Right renal cortex interstitium (tissue), 3 donors: Measurements from ENCODE around the gene CAP2. TPM values are rescaled to one million over a fixed set of nuclear protein-coding genes. Genes with fewer than 3 reads are reported as not detected.

Experiments
- DNase-seq, 3 donors: peaks; one replicate each; pipeline ENCODE4 v3.0.0-alpha.2; 2013; ENCODE audit warnings: low read depth in 3 of 3, low spot score in 2 of 3
- polyA plus RNA-seq, 3 donors: library from polyadenylated mRNA; unstranded; fragments of 120-200 nt; gene quantifications; one replicate each; pipeline ENCODE4 v1.2.1, GENCODE V29; 2013; ENCODE audit not compliant: insufficient read length in 3 of 3

CAP2 gene
- polyA plus RNA-seq, 3 donors: 13.0 to 15.8 (median 13.3) TPM

DNA sequence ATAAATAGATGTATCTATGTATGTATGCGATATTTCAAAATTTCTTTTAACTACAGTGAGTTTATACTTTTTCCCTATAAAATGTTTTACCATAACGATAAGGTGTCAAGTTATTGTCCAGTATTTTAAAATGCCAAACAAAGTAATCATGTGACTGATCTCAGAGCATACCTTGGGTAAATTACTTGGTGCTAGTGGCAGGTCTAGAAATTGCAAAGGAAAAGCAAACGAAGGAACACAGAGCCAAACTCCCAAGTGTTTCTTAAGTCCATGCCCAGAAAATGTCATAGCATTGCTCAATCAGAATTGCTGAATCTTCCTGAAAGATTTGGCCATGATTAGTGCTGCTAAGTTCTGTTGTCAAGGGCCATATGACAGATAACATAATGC, 77.5 kb downstream of the CAP2 start:
- no peak for DNase-seq

DNA sequence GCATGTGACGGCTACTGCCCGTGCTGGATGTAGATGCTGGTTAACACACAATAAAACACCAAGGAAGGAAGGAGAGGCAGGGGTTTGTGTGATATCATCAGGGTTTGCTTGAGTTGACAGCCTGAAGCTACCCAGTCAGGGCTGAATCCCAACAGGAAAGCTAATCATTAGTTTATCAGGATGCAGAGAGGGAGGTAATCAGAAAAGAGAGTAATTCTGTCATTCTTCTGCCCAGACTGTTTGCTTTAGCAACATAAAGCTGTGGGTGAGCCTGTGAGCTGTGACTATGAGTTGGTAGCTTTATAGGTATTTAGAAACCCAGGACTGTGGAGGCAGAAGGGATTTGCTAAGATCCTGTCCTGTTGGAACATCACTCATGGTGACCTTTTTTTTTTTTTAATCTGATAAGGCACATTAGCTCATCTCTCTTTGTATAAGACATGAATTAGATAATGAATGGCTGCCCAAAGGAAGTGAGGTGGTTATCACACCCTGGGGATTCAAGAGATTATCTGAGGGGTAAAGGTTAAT, 79.3 kb downstream of the CAP2 start:
- no peak for DNase-seq

DNA sequence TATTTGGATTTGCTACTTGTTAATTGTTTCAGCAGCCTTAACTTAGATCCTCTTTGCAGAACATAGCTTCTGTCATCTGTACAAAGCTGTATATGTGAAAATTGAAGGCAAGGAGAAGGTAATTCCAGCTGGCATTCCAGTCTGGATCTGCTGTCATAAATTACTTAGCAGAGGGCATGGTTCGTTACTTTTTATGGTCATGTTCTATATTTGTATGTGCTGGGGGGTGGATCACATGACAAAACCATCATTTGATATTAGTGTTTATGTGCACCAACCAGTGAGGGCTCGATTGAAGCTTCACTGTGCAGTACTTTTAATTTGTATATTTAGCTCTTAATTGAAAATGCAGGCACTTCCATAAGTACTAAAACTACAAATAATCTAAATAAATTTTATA, 80.2 kb downstream of the CAP2 start:
- peak in 1 of 3 donors; percentile 42 for DNase-seq

DNA sequence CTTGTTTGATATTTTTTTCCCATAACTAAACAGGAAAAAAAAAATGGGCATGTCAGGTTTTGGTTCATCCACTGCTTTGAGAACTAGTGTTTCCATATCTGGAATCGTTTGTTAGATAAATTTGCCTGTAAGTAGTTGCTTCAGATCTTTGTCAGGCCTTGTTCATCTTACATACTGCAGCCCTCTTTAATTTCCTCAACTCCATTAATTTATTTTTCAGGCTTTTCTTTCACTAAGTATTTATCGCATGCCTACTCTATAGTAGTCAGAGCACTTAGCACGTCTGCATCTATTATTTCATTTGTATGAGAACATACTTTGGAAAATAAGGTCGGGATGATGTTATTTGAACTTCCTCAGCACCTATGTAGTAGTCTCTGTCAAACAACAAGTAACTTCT, 80.9 kb downstream of the CAP2 start:
- no peak for DNase-seq

DNA sequence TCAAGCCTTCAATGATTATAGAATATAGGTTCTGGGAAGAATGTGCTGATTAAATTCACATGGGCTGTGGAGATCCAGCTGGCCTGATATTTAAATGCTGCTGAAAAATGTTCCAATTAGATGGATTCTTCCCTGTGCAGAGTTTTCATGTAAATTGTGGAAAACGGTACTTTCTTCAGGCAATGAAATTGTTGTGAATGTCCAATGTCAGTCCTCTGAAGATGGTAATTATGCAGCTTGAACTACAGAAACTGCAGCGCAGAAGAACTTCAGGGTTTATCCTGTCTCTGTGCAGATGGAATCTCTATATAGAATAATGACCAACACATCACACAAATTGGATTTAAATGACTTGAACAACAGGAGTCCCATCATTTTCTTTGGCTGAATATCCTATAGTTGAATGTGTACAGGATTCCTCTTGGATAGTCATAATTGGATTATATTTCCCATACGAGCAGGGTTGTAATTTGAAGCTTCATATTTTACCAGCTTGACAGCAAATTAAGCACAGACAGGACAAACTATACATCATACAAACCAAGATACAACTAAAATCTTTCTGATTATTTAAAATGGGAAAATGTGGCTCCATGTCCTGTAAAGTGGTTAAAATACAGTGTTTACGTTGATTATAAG, 82.3 kb downstream of the CAP2 start:
- DNase-seq: no peak

DNA sequence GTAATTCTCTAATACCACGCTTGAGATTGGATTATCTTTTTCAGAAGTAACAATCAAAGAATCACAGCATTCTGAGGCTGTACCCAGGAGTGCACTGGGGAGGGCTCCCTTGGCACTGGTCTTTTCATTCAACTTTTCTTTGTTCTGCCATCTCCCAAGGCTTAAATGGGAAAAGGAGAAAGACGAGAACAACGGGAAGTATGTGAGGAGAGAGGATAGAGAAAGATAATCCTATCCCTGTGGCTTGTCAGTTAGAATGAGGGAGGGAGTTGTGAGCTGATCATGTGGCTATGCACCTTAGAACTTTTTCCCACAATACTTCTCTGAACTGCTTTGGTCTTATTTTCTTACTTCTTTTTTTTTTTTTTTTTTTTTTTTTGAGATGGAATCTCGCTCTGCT, 83.1 kb downstream of the CAP2 start:
- DNase-seq: no peak

DNA sequence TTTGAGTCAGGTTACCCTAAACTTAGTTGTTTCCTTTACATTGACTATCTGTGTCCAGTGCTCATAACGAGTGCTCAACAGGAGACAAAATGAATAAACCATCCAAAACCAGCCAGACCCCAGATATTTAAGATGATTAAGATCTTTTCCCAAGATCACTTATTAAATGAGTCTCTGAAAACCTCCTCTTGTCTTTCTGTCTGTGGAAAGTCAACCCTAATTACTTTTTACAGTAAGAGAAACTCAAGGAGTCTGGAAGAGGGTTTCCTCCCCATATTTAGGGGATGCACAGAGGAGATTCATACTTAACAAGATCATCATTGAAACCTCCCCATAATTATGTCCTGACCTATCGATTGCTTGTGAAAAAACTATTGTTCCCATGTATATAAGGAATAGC, 84.0 kb downstream of the CAP2 start:
- no peak for DNase-seq

DNA sequence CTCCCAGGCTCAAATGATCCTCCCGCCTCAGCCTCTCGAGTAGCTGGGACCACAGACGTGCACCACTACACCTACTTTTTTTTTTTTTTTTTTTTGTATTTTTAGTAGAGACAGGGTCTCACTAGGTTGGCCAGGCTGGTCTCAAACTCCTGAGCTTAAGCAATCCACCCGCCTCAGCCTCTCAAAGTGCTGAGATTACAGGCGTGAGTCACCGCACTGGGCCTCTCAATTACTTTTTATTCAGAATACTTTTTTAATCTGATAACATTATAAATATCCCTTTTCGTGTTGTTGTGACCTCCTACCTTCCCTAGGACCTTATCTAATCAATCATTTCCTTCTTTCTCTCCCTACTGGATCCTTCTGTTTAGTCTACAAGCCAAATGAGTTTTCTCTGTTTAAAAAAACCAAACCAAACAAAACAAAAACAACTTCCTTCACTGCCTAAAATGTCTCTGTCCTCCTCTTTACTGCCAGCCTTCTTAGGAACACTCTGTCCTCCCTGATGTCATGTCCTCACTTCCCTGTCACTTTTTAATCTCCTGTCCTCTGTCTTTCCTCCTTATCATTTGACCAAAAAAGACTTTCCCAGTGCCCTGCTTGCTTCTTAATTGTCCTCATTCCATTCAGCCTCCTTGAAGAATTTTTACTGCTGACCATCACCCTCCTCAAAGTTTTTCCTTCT, 85.0 kb downstream of the CAP2 start:
- DNase-seq: no peak

DNA sequence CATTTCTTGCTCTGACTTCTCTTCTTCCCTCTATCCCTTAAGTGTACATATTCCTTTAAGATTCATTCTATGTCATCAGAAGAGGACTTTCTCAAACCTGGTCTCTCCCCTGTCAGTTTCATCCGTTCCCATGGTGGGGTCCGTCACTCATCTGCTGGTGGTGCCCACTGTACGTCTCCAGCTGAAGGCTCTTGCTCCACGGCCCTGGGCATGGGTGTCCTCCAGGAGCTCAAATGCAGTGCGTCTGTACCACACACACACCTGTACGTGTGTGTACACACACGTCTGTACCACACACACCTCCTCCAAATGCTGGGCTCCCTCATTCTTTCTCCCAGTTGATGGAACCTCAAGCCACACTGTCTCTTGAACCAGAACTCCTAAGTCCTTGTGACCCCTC, 85.6 kb downstream of the CAP2 start:
- DNase-seq: no peak

DNA sequence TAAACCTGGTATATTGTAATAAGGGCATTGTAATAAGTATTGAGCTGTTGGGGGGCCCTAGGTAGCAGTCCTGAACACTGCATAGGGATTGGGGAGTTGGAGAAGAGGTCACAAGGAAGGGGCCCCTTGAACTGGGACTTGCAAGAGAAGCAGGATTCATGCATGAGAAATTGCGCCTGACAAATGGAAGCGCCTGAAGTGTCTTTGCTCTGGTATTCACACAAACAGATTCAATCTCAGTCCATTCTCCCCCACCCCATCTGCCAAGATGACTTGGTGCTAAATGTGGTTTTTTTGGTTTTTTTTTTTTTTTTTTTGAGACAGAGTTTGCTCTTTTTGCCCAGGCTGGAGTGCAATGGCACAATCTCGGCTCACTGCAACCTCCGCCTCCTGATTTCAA, 87.1 kb downstream of the CAP2 start:
- DNase-seq: no peak

DNA sequence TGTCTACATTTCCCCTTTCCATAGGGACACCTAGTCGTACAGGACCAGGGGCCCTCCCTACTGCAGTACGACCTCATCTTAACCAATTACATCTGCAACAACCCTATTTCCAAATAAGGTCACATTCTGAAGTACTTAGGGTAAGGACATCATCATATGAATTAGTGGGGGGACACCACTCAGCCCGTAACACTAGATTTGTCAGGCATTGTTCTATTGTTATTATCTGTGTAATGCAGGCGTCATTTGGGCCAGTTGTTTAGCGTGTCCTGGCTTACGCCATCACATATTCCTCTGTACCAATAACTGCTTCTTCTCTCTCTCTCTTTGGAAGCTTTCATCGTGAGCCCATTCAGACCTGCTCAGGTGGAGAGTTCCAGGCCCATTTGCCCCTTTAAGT, 89.3 kb downstream of the CAP2 start:
- DNase-seq: no peak

DNA sequence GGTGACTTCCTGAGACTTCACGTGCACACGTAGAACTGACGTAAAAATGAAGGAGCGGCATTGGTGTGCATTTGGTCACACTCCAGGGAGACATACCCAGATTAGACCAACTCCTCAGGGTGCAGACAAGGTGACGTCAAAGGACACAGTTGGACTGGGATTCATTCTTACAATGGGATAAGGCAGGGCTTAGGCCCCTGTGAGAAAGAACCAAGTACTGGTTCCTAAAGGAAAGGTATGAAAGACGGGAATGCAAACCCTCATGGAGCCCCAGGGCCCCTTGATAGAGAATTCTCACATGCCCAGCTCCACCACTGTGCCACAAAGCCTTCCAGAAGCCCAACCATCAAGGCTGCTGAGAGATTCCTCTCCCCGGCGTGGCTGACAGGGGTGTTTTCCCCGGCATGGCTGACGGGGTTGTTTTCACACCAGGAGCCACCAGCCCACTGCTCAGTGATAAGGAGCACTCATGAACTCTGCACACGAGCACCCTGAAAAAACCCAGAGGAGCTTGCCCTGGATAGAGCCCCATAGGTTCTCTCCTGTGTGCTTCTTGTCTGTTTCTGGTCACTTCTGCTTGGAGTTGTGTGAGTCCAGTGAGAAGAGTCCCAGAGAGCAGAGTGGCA, 90.1 kb downstream of the CAP2 start:
- DNase-seq: no peak

DNA sequence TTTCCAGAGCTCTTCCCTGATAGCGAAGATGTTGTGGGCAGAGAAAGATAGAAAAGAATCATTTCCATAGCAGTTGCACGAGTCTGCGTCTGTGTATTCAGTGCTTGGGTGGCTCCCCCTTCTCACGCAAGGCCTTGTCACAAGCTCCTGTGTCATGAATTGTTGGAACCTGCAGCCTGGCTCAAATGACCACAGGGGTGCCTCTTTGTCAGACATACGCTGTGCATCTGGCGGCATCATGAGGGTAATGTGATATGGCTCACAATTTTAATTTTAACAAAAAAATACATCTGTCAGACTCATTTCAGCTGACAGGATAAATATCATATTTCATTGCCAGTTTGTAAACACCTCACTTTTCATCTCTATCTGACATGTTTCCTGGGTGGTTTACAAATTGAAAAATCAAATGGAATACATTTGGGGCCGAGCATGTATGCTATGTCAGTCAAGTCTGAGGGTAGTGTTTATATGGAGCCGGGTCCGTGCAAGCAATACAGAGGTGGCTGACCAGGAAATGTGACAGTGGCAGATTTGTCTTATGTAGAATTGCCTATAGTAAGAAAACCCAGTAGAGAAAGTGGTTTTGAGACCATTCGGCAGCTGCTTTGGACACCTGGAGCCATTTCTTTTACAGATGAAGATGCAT, 90.9 kb downstream of the CAP2 start:
- no peak for DNase-seq

DNA sequence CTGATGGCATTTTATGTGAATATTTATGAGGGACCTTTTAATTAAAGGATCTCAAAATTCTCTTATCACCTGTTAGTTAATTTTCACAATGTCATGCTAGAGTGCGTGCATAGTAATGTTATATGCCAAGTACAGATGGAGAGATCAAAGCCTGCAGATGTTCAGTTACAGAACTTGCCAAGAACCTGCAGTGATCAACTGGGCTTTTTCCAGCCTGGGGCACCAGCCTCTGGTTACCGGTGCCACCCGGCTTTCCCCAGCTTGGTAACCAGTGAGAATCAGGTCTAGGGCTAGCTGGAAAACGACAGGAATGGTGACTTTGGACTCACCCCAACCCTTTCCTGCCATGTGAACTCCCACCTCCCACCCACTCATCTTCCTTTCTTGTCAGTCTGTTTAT, 91.8 kb downstream of the CAP2 start:
- DNase-seq: no peak

DNA sequence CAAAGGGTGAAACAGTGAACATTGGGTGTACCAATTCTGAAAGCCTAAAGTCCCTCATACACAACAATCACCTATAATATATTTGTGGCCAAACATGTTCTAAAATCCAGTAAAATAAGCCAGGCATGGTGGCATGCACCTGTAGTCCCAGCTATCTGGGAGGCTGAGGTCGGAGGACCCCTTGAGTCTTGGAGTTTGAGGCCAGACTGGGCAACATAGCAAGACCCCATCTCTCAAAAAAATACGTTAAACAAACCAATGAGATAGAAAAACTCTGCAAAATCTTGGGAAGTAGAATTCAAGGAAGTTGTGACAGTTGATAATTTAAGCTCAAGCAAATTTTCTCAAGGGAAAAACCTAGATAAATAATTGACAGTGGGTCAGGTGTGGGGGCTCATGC, 92.6 kb downstream of the CAP2 start:
- DNase-seq: no peak

DNA sequence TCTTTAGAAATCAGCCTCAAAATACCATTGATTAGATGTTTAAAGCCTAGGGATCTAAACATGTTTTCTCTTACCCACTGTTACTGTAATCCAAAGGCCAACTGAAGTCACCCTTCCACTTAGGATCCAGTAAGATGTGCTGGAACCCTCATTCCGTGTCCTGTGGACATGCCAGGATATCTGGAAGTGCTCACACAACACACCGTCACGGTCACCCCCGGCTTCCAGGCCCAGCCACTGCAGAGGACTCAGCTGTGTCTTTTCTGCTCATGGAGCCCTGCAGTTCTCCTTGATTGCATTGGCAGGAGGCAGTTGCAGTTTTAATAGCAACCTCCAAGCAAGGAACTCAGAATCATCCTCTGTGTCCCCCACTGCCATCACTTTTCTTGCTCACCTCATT, 93.3 kb downstream of the CAP2 start:
- DNase-seq: no peak

DNA sequence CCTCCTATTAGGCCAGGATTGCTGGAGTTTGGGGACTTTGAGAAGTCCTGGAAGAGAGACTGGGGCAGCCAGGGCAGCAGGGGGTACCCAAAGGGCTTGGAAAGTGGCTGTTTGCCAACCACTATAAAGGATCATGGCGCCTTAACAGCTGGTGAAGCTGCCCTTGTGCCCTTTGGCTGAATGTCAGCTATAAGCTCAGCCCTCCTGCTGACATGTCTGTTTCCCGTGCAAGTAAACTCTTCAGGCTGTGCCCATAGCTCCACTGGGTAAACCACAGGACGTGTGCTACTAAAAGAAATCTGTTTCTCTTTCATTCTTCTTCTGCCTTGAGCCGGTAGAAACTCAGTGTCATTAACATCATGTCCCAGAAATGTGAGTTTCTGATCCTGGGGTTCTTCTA, 97.3 kb downstream of the CAP2 start:
- DNase-seq: no peak

DNA sequence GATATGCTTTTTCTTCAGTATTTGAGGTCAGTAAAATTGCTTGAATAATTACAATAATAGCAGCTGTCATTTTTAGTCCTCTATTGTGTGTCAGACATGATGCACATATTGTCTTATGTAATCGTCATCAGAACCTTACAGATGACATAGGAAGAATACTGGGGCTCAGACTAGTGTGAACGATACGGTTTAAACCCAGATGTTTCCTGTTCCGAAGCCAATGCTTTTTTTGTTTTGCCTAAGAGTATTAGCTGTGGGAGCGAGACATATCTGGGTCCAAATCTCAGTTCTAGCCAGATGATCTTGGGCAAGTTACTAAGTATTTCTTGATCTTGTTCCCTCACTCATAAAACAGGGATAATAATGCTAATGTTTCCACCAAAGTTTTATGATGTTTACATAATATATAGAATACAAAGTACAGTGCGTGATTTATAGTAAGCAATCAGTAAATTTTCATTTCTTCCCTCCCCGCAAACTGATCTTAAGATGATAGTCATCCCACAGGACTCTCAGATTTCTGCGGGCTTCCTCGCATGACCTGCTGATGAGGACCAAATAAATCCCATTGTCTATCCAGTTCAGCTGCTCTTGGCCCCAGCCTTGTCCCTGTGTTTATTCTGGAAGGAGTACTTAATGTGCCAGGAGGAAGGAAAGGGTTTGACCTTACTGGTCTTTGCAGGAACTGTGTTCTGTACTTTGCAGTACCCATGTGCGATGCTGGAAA, 98.2 kb downstream of the CAP2 start:
- DNase-seq: no peak

DNA sequence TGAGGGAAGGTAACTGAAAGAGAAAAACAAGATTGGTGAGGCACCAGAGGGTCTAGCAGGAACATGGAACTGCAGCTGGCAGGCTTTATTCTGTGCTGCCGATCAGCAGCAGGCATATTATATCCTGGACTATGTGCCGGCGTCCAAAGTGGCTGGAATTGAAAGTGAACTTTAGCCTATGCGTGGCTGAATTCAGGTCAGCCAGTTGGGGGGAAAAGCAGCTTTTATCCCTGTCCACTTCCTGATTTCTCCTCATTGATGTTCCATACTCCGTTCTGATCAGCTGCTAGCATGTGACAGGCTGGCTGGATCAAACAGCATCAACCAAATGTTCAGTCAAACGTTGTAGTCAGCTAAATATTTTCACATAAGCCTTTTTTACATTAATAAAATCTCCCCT, 99.0 kb downstream of the CAP2 start:
- no peak for DNase-seq

DNA sequence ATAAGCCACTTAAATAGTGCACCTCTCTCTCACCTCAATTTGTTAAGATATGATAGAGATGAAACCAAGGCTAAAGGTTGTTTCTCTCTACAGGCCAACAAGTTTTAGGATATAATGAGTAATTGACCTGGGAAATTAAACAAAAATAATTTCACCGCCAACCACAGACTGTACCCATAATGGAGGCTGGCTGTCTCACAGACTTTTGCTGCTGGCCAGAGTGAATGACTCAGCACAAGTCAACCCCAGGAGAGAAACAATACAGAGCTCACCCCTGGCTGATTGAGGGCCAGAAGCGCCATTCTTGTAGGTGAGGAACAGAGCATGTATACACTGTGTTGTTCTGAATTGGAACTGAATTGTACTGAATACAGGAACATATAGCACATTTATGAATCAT, 99.9 kb downstream of the CAP2 start:
- no peak for DNase-seq

DNA sequence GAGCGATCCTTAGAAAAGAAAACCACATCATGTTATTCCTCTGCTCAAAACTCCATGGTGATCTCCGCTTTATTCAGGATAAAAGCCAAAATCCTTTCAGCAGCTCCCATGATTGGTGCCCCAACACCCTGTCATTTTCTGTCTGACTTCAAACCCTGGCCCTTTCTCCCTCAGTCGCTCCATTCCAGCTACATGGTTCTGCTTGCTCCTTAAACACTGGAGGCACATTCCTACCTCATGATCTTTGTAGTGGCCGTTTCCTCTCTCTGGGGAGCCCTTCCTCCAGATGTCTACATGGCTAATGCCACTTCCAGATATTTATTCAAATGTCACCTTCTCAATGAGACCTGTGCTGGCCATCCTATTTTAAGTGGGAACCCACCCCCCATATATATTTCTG, 100.8 kb downstream of the CAP2 start:
- no peak for DNase-seq
